Caco-2 (cell line): ENCODE results near the gene NUP93. TPM values are rescaled to one million over a fixed set of nuclear protein-coding genes. Genes with fewer than 3 reads are reported as not detected.

Experiments
- BruUV-seq: library from RNA; stranded (reverse); fragments of 400-500 nt; replicated peaks from 2 replicates; lab custom pipeline; 2021; lab: Mats Ljungman, UMichigan
- CTCF ChIA-PET: fragments of 300-600 bp; sonication (Branson Sonifier 250); formaldehyde crosslinking; loops from one replicate; lab custom pipeline; 2022; ENCODE audit warnings: antibody characterized with exemption; lab: Charles Lee
- POLR2A ChIA-PET: fragments of 300-600 bp; sonication (Branson Sonifier 250); formaldehyde crosslinking; loops from one replicate; lab custom pipeline; 2022; ENCODE audit warnings: antibody characterized with exemption; lab: Charles Lee
- DNase-seq, 2 experiments: peaks; one replicate each; pipeline versions ENCODE4 v3.0.0 to v3.0.0-alpha.2; 2020 to 2022
- H3K27me3 ChIP-seq: replicated peaks from 2 replicates; pipeline ENCODE4 v1.6.0; 2011; ENCODE audit warnings: low read length; ENCODE audit not compliant: control insufficient read depth, insufficient read depth
- H3K36me3 ChIP-seq: 2 replicates; pipeline ENCODE4 v1.5.1; 2011; ENCODE audit warnings: low read length; ENCODE audit not compliant: control insufficient read depth, insufficient read depth
- H3K4me1 ChIP-seq: fragments of 250-450 bp; sonication (Bioruptor Pico); 2 replicates; pipeline ENCODE4 v1.5.1; 2020; ENCODE audit warnings: mild to moderate bottlenecking
- H3K4me3 ChIP-seq: 2 replicates; pipeline ENCODE4 v1.5.1; 2011; ENCODE audit warnings: low read depth, mild to moderate bottlenecking, control low read depth, low read length
- H3K9me3 ChIP-seq: fragments of 250-450 bp; sonication (Bioruptor Pico); 2 replicates; pipeline ENCODE4 v1.5.1; 2020; ENCODE audit warnings: mild to moderate bottlenecking, moderate library complexity
- H3K27ac Mint-ChIP-seq: one replicate; pipeline ENCODE4 v1.8.0; 2022; ENCODE audit warnings: mixed read lengths; ENCODE audit not compliant: unreplicated experiment
- H3K27me3 Mint-ChIP-seq: one replicate; pipeline ENCODE4 v1.8.0; 2022; ENCODE audit warnings: mixed read lengths; ENCODE audit not compliant: insufficient read depth, unreplicated experiment
- H3K36me3 Mint-ChIP-seq: one replicate; pipeline ENCODE4 v1.8.0; 2022; ENCODE audit warnings: mild to moderate bottlenecking, mixed read lengths; ENCODE audit not compliant: insufficient read depth, unreplicated experiment
- H3K4me1 Mint-ChIP-seq: one replicate; pipeline ENCODE4 v1.8.0; 2022; ENCODE audit warnings: low read depth, mixed read lengths; ENCODE audit not compliant: unreplicated experiment
- H3K4me3 Mint-ChIP-seq: one replicate; pipeline ENCODE4 v1.8.0; 2022; ENCODE audit warnings: mild to moderate bottlenecking, moderate library complexity, mixed read lengths; ENCODE audit not compliant: unreplicated experiment
- H3K9me3 Mint-ChIP-seq: one replicate; pipeline ENCODE4 v1.8.0; 2022; ENCODE audit warnings: mixed read lengths; ENCODE audit not compliant: unreplicated experiment
- intact Hi-C: fragments of 100-400 bp; cut with micrococcal nuclease; formaldehyde crosslinking; loops from one replicate; pipeline ENCODE4 v1.10.0; 2022; ENCODE audit not compliant: unreplicated experiment
- total RNA-seq: library from RNA; stranded (reverse); gene quantifications from 2 replicates; pipeline ENCODE4 v1.2.3, GENCODE V29; 2022
- TF ChIP-seq, protein P1 (sequence below), 2 experiments: fragments of 200-600 bp in 1 of 2; IDR thresholded peaks; 1 replicate in 1 of 2; 2 replicates in 1 of 2; pipeline versions ENCODE4 v1.5.1 to v1.8.0; 2011 to 2022; ENCODE audit warnings: antibody characterized with exemption in 1 of 2, control low read depth in 1 of 2, inconsistent platforms in 1 of 2, low read depth in 1 of 2, low read length in 1 of 2, mild to moderate bottlenecking in 1 of 2, moderate library complexity in 1 of 2; ENCODE audit not compliant: insufficient read depth in 1 of 2, severe bottlenecking in 1 of 2, unreplicated experiment in 1 of 2

Gene NUP93
- total RNA-seq, 1 experiment from 2014 or later: 148 TPM

DNA sequence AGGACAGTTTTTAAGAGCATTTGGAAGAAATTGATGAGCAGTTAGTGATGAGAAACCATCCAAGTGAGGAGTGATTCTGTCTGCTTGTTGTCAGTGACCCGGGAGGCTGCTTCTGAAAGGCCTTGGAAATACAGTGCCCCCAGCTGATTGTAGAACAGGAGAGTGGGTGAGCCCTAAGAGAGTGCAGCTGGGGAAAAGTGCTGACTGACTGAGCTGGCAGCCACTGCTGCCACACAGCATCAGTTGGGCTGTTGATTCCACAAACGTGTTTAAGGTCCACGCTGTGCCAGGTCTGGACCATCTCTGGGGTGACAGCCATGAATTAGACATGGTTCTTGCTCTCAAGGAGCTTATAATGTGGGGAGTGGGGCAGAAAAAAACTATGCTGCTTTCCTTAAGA lies 18.9 kb downstream of the NUP93 start:
- CTCF ChIA-PET: no interaction called here
- Mint-ChIP-seq H3K4me3 (no peak overlapping the region), H3K27ac (no peak overlapping the region), H3K36me3 (peaks cover 26% of the 10 kb centered on the region), H3K27me3 (no peaks in the 10 kb centered on the region), H3K9me3 (peaks cover 8% of the 10 kb centered on the region), H3K4me1 (peaks cover 26% of the 10 kb centered on the region)
- Histone ChIP-seq H3K4me1 (peaks cover 24% of the 10 kb centered on the region), H3K36me3 (no peaks in the 10 kb centered on the region; the same call in 1 of the 2 replicates), H3K4me3 (no peak overlapping the region), H3K27me3 (no peaks in the 10 kb centered on the region), H3K9me3 (peaks cover 11% of the 10 kb centered on the region; the same call in 1 of the 2 replicates)
- no peak for DNase-seq
- no TSS peak for BruUV-seq
- POLR2A ChIA-PET: no interaction called here
- intact Hi-C loops: no loop called here
- TF ChIP-seq, protein P1, sequence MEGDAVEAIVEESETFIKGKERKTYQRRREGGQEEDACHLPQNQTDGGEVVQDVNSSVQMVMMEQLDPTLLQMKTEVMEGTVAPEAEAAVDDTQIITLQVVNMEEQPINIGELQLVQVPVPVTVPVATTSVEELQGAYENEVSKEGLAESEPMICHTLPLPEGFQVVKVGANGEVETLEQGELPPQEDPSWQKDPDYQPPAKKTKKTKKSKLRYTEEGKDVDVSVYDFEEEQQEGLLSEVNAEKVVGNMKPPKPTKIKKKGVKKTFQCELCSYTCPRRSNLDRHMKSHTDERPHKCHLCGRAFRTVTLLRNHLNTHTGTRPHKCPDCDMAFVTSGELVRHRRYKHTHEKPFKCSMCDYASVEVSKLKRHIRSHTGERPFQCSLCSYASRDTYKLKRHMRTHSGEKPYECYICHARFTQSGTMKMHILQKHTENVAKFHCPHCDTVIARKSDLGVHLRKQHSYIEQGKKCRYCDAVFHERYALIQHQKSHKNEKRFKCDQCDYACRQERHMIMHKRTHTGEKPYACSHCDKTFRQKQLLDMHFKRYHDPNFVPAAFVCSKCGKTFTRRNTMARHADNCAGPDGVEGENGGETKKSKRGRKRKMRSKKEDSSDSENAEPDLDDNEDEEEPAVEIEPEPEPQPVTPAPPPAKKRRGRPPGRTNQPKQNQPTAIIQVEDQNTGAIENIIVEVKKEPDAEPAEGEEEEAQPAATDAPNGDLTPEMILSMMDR (IDR thresholded peaks at IDR 0.05; ENCODE audit: insufficient read depth in 1 of 2, low read depth in 1 of 2, low read length in 1 of 2, severe bottlenecking in 1 of 2, unreplicated experiment in 1 of 2): no peak

DNA sequence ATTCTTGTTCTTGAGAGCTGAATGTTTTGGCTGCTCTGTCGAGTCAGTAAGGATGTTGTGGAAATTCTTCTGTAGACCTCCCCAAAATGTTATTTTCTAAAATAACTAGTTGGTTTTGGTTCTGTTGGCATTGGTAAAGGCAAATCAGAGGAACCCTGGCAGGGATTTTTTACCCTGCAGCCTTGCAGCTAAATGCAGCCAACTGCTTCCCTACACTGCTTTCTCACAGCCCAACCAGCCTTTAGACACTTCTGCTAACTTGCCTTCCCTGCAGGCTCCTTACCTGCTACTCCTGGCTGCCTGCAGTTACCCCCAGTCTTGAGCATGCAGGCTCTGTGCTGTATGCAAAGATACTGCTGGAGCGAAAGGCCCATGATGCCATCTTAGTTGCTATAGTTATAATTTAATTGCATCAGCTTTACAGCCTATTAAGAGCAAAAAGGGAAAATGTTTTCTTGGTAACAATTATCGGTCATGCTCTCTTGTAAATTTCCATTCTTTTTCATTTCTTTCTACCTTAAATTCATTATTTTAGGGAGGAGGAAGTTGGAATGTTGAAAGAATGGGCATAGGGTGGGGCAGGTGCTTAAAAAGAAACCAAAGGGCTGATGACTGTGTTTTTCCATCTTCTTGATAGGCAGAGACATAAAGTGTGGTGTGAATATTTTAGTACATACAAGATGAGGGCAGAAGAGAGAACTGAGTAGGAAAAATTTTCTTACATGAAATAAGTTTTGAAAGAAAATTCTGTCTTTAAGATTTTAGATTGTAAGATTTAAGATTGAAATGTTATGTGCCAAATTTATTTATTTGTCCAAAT lies 20.0 kb downstream of the NUP93 start:
- Histone ChIP-seq H3K9me3 (peaks cover 14% of the 10 kb centered on the region; the same call in 1 of the 2 replicates), H3K4me3 (no peak overlapping the region), H3K27me3 (no peaks in the 10 kb centered on the region), H3K4me1 (peaks cover 16% of the 10 kb centered on the region), H3K36me3 (no peaks in the 10 kb centered on the region; the same call in 1 of the 2 replicates)
- H3K4me1 Mint-ChIP-seq: peaks cover 17% of the 10 kb centered on the region
- H3K4me3 Mint-ChIP-seq: no peak overlapping the region
- intact Hi-C loops: no loop called here
- TF ChIP-seq, protein P1 (IDR thresholded peaks at IDR 0.05; ENCODE audit: insufficient read depth in 1 of 2, low read depth in 1 of 2, low read length in 1 of 2, severe bottlenecking in 1 of 2, unreplicated experiment in 1 of 2): no peak
- DNase-seq: no peak
- no TSS peak for BruUV-seq
- H3K36me3 Mint-ChIP-seq: peaks cover 31% of the 10 kb centered on the region
- no peak overlapping the region for H3K27ac Mint-ChIP-seq
- CTCF ChIA-PET: no interaction called here
- peaks cover 13% of the 10 kb centered on the region for H3K9me3 Mint-ChIP-seq
- no peaks in the 10 kb centered on the region for H3K27me3 Mint-ChIP-seq
- POLR2A ChIA-PET: no interaction called here

DNA sequence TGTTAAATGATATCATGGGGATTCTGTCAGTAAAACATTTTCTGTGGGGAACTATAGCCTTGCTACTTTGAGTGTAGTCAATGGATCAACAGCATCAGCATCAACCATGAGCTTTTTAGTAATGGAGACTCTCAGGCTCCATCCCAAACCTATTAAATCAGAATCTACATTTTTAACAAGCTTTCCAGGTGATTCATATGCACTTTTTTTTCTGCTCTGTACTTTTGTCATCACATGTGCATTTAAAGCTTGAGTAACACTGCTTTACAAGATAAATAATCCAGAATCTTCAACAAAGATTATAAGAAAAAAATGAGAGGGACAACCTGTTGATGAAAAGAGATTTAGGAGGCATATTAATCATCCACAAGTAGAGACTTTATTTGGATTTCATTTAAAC lies 23.5 kb downstream of the NUP93 start:
- no peaks in the 10 kb centered on the region for H3K4me1 ChIP-seq
- TF ChIP-seq, protein P1 (IDR thresholded peaks at IDR 0.05; ENCODE audit: insufficient read depth in 1 of 2, low read depth in 1 of 2, low read length in 1 of 2, severe bottlenecking in 1 of 2, unreplicated experiment in 1 of 2): no peak
- ChIA-PET CTCF (no interaction called here), POLR2A (no interaction called here)
- no TSS peak for BruUV-seq
- no peak overlapping the region for H3K4me3 ChIP-seq
- no peaks in the 10 kb centered on the region for H3K27me3 ChIP-seq
- H3K36me3 ChIP-seq: no peaks in the 10 kb centered on the region; the same call in 1 of the 2 replicates
- Mint-ChIP-seq H3K4me3 (no peak overlapping the region), H3K27ac (no peak overlapping the region), H3K27me3 (no peaks in the 10 kb centered on the region), H3K36me3 (peaks cover 24% of the 10 kb centered on the region), H3K4me1 (no peaks in the 10 kb centered on the region), H3K9me3 (peaks cover 13% of the 10 kb centered on the region)
- H3K9me3 ChIP-seq: peaks cover 14% of the 10 kb centered on the region; the same call in 1 of the 2 replicates
- intact Hi-C loops: no loop called here
- no peak for DNase-seq
